Mesendoderm (in vitro differentiated cells): ENCODE data around the gene PLAC1.

Experiments used
- DNase-seq: peaks from one replicate; pipeline ENCODE4 v3.0.0; 2013
- H2AK5ac ChIP-seq: 2 replicates; pipeline ENCODE4 v1.6.1; 2013; ENCODE audit warnings: low read length, inconsistent platforms
- H2BK120ac ChIP-seq: 2 replicates; pipeline ENCODE4 v1.6.1; 2013; ENCODE audit warnings: low read depth, mild to moderate bottlenecking, low read length, moderate library complexity, mixed read lengths
- H2BK15ac ChIP-seq: replicated peaks from 2 replicates; pipeline ENCODE4 v1.6.1; 2013; ENCODE audit warnings: low read depth, mild to moderate bottlenecking, moderate library complexity
- H2BK5ac ChIP-seq: 2 replicates; pipeline ENCODE4 v1.6.1; 2013; ENCODE audit warnings: low read length, inconsistent platforms
- H3K18ac ChIP-seq: 2 replicates; pipeline ENCODE4 v1.6.1; 2013; ENCODE audit warnings: mild to moderate bottlenecking, low read length, mixed read lengths
- H3K23ac ChIP-seq: one replicate; pipeline ENCODE4 v1.6.1; 2013; ENCODE audit warnings: low read length
- H3K27ac ChIP-seq: 2 replicates; pipeline ENCODE4 v1.5.1; 2013; ENCODE audit warnings: low read depth, mild to moderate bottlenecking, inconsistent platforms, low read length, moderate library complexity
- H3K27me3 ChIP-seq: 2 replicates; pipeline ENCODE4 v1.6.1; 2013; ENCODE audit warnings: low read length, control low read depth, mild to moderate bottlenecking, inconsistent platforms; ENCODE audit not compliant: insufficient read depth, poor library complexity
- H3K36me3 ChIP-seq: 2 replicates; pipeline ENCODE4 v1.6.1; 2013; ENCODE audit warnings: low read length, inconsistent platforms; ENCODE audit not compliant: control insufficient read depth, insufficient read depth
- H3K4ac ChIP-seq: one replicate; pipeline ENCODE4 v1.6.1; 2013; ENCODE audit warnings: low read depth, mild to moderate bottlenecking, low read length, moderate library complexity
- H3K4me1 ChIP-seq: 2 replicates; pipeline ENCODE4 v1.6.1; 2013; ENCODE audit warnings: low read depth, low read length, inconsistent platforms; ENCODE audit not compliant: control insufficient read depth
- H3K4me2 ChIP-seq: 2 replicates; pipeline ENCODE4 v1.6.1; 2013; ENCODE audit warnings: low read length
- H3K4me3 ChIP-seq: 2 replicates; pipeline ENCODE4 v1.5.1; 2013; ENCODE audit warnings: mild to moderate bottlenecking, low read length
- H3K56ac ChIP-seq: one replicate; pipeline ENCODE4 v1.6.1; 2013; ENCODE audit warnings: low read length
- H3K79me1 ChIP-seq: 2 replicates; pipeline ENCODE4 v1.6.1; 2013; ENCODE audit warnings: low read length, inconsistent platforms
- H3K79me2 ChIP-seq: 2 replicates; pipeline ENCODE4 v1.6.1; 2013; ENCODE audit warnings: mild to moderate bottlenecking, low read length; ENCODE audit not compliant: control insufficient read depth, insufficient read depth
- H3K9ac ChIP-seq: 2 replicates; pipeline ENCODE4 v1.6.1; 2013; ENCODE audit warnings: low read length, inconsistent platforms
- H4K5ac ChIP-seq: one replicate; pipeline ENCODE4 v1.6.1; 2013; ENCODE audit warnings: low read length
- H4K8ac ChIP-seq: one replicate; pipeline ENCODE4 v1.6.1; 2013; ENCODE audit warnings: low read depth, mild to moderate bottlenecking, control low read depth, low read length, moderate library complexity
- WGBS: extraction: QIAGEN DNeasy Blood & Tissue Kit; methylation state at CpG from one replicate; pipeline ENCODE4 v1.1.7; 2013; ENCODE audit warnings: low lambda C conversion rate, missing lambda C conversion rate; ENCODE audit not compliant: insufficient coverage; ENCODE audit errors: extremely low coverage; 5-methylcytosine and 5-hydroxymethylcytosine counted together

PLAC1 gene

DNA sequence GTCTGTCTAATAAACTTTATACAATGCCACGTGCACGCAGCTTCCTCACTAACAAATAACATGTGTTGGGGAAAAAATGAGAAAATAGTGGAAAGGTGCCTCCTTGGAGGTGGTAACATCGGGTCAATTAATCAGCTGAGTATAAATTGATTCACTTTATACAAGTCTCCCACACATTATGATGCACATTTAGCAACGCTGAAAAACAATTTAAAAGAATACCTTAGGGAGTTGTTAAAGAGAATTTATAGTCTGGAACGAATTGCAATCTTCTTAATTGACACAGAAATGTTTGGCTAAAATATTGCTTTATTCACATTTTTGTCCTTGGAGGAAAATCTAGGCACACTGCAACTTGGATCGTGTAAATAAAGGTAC lies 114.1 kb downstream of the PLAC1 start:
- Histone ChIP-seq H3K4ac (no peak overlapping the region), H3K27ac (no peak overlapping the region), H2AK5ac (no peak overlapping the region), H3K56ac (no peak overlapping the region), H2BK5ac (no peak overlapping the region), H3K23ac (no peak overlapping the region), H3K27me3 (peaks cover 4% of the 10 kb centered on the region), H3K4me3 (no peak overlapping the region), H3K4me1 (no peaks in the 10 kb centered on the region), H2BK15ac (no peak overlapping the region), H3K9ac (peak overlapping the region; percentile 61), H3K18ac (peak overlapping the region; percentile 31), H4K5ac (no peak overlapping the region), H3K79me1 (no peaks in the 10 kb centered on the region), H4K8ac (no peak overlapping the region), H3K4me2 (peak overlapping the region; percentile 34), H3K79me2 (no peaks in the 10 kb centered on the region), H2BK120ac (no peak overlapping the region), H3K36me3 (no peaks in the 10 kb centered on the region)
- no peak for DNase-seq
- WGBS, result no CpG with 5 or more reads among the region's 6 CpGs

DNA sequence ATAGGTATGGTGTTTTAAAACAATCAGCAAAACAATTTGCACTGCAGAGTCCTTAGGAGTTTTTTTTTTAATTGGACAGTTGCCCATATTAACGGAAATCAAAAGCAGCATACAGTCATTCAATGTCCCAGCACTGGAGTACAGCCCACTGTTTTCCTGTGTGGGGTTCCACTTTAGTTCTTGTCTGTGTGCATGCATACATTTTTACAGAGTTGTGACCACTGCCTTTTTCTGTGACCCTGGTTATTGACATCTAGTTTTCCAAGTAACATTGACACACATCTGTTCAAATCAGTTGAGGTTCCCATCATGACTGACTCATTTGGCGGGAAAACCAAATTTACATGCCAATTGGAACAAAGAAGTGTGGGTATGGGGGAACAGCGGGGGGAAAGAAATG lies 115.0 kb downstream of the PLAC1 start:
- Histone ChIP-seq H3K4me1 (no peaks in the 10 kb centered on the region), H3K9ac (no peak overlapping the region), H3K27me3 (peaks cover 4% of the 10 kb centered on the region), H2BK15ac (no peak overlapping the region), H2BK5ac (no peak overlapping the region), H3K4me2 (no peak overlapping the region), H3K36me3 (no peaks in the 10 kb centered on the region), H4K5ac (no peak overlapping the region), H3K27ac (no peak overlapping the region), H3K4me3 (no peak overlapping the region), H3K18ac (no peak overlapping the region), H3K4ac (no peak overlapping the region), H4K8ac (no peak overlapping the region), H3K79me1 (no peaks in the 10 kb centered on the region), H2BK120ac (no peak overlapping the region), H3K79me2 (no peaks in the 10 kb centered on the region), H3K56ac (no peak overlapping the region), H2AK5ac (no peak overlapping the region), H3K23ac (no peak overlapping the region)
- no peak for DNase-seq
- no CpG with 5 or more reads among the region's 3 CpGs for WGBS

- Histone ChIP-seq H4K8ac (no peak overlapping the region), H3K79me2 (no peaks in the 10 kb centered on the region), H3K4me1 (no peaks in the 10 kb centered on the region), H3K4me2 (no peak overlapping the region), H2BK15ac (no peak overlapping the region), H3K9ac (no peak overlapping the region), H4K5ac (no peak overlapping the region), H3K27ac (no peak overlapping the region), H3K27me3 (peaks cover 4% of the 10 kb centered on the region), H3K36me3 (no peaks in the 10 kb centered on the region), H3K56ac (no peak overlapping the region), H2AK5ac (no peak overlapping the region), H3K23ac (no peak overlapping the region), H3K79me1 (no peaks in the 10 kb centered on the region), H3K18ac (no peak overlapping the region), H3K4ac (no peak overlapping the region), H3K4me3 (no peak overlapping the region), H2BK5ac (no peak overlapping the region), H2BK120ac (no peak overlapping the region)
- DNase-seq, result peak; percentile 66
- WGBS, result no CpG with 5 or more reads among the region's 2 CpGs
These were observed 115.8 kb downstream of the PLAC1 start for GRCh38 chrX:134542485-134542884.

- Histone ChIP-seq H3K27ac (no peak overlapping the region), H3K4me2 (no peak overlapping the region), H3K79me2 (no peaks in the 10 kb centered on the region), H3K79me1 (no peaks in the 10 kb centered on the region), H3K9ac (no peak overlapping the region), H2BK120ac (no peak overlapping the region), H2BK5ac (no peak overlapping the region), H3K27me3 (peaks cover 4% of the 10 kb centered on the region), H3K4ac (no peak overlapping the region), H4K5ac (no peak overlapping the region), H4K8ac (no peak overlapping the region), H3K18ac (no peak overlapping the region), H3K56ac (no peak overlapping the region), H3K36me3 (no peaks in the 10 kb centered on the region), H2AK5ac (no peak overlapping the region), H2BK15ac (no peak overlapping the region), H3K4me1 (no peaks in the 10 kb centered on the region), H3K23ac (no peak overlapping the region), H3K4me3 (no peak overlapping the region)
- no peak for DNase-seq
- WGBS, result no CpG with 5 or more reads among the region's 3 CpGs
These were observed 116.4 kb downstream of the PLAC1 start for GRCh38 chrX:134541906-134542305.

GRCh38 chrX:134538316-134538715 lies 120.0 kb downstream of the PLAC1 start:
- no peak overlapping the region for H3K27ac ChIP-seq
- no CpG with 5 or more reads among the region's 5 CpGs for WGBS
- no peak overlapping the region for H3K4ac ChIP-seq
- H2BK120ac ChIP-seq, result no peak overlapping the region
- H3K4me1 ChIP-seq, result no peaks in the 10 kb centered on the region
- no peaks in the 10 kb centered on the region for H3K79me1 ChIP-seq
- H3K36me3 ChIP-seq, result no peaks in the 10 kb centered on the region
- no peak overlapping the region for H2BK15ac ChIP-seq
- no peak overlapping the region for H2AK5ac ChIP-seq
- no peaks in the 10 kb centered on the region for H3K27me3 ChIP-seq
- H2BK5ac ChIP-seq, result no peak overlapping the region
- no peak overlapping the region for H3K9ac ChIP-seq
- H3K56ac ChIP-seq, result no peak overlapping the region
- H3K4me3 ChIP-seq, result no peak overlapping the region
- DNase-seq, result no peak
- H3K79me2 ChIP-seq, result no peaks in the 10 kb centered on the region
- no peak overlapping the region for H3K4me2 ChIP-seq
- no peak overlapping the region for H4K8ac ChIP-seq
- no peak overlapping the region for H4K5ac ChIP-seq
- no peak overlapping the region for H3K18ac ChIP-seq
- H3K23ac ChIP-seq, result no peak overlapping the region

DNA sequence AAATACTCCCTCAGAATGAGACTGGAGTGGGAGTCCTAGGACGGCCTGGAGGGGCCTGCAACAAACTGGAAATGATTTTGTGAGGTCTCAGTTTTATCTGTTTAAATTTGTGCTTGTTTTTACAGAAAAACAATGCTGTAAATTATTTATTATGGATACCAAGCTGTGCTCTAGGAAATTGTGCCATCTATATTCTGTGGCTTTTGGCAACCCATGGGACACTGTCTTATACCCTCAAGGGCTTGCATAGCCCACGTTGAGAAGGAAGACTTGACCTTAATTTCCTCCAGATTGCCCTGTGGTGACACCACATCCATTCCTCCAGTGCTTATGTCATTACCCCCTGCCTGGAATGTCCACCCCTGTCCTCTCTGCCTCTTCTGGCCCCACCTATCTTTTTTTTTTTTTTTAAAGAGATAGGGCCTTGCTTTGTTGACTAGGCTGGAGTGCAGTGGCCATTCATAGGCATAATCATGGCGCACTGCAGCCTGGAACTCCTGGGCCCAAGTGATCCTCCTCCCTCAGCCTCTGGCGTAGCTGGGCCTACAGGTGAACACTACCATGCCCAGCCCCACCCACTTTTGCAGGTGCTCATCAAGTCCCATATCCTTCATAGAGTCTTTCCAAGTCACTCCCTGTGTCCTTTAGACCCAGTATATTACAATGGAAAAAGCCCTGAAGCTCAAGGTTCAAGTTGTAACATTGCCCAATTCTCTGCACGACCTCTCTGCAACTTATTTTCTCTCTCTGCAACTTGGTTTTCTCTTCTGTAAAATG lies 120.9 kb downstream of the PLAC1 start:
- no CpG with 5 or more reads among the region's 5 CpGs for WGBS
- Histone ChIP-seq H3K79me1 (no peaks in the 10 kb centered on the region), H4K5ac (no peak overlapping the region), H2BK120ac (no peak overlapping the region), H3K9ac (no peak overlapping the region), H3K27ac (no peak overlapping the region), H3K23ac (no peak overlapping the region), H3K18ac (peak overlapping the region; percentile 51), H3K4ac (no peak overlapping the region), H3K36me3 (no peaks in the 10 kb centered on the region), H3K79me2 (no peaks in the 10 kb centered on the region), H2BK5ac (no peak overlapping the region), H3K4me3 (no peak overlapping the region), H3K56ac (no peak overlapping the region), H3K27me3 (no peaks in the 10 kb centered on the region), H2AK5ac (no peak overlapping the region), H3K4me1 (no peaks in the 10 kb centered on the region), H4K8ac (no peak overlapping the region), H2BK15ac (no peak overlapping the region), H3K4me2 (no peak overlapping the region)
- peak; percentile 74 for DNase-seq
